ENCODE results near the gene VPS13D.

Gene VPS13D

GRCh38 chr1:12206792-12207424, 22.9 kb upstream of the VPS13D start:
- no peak for TF ChIP-seq MYC (IDR thresholded peaks at IDR 0.05; ENCODE audit: low read depth, low read length)
- TF ChIP-seq POLR2A (IDR thresholded peaks at IDR 0.05; ENCODE audit: extremely low read depth, insufficient read length), result no peak
- TF ChIP-seq MAX (IDR thresholded peaks at IDR 0.05; ENCODE audit: low read depth, low read length), result no peak
- TF ChIP-seq CTCF (IDR thresholded peaks at IDR 0.05; ENCODE audit: low read depth, low read length), result no peak
- no peak for DNase-seq (ENCODE audit: low read depth)
- H3K4me3 ChIP-seq (ENCODE audit: low read depth, low read length), result no peak overlapping the region

- H3K4me3 ChIP-seq (ENCODE audit: low read depth, low read length), result no peak overlapping the region
- DNase-seq (ENCODE audit: low read depth), result no peak
- TF ChIP-seq CTCF (IDR thresholded peaks at IDR 0.05; ENCODE audit: low read depth, low read length) (no peak), POLR2A (IDR thresholded peaks at IDR 0.05; ENCODE audit: extremely low read depth, insufficient read length) (no peak), MYC (IDR thresholded peaks at IDR 0.05; ENCODE audit: low read depth, low read length) (no peak), MAX (IDR thresholded peaks at IDR 0.05; ENCODE audit: low read depth, low read length) (no peak)
Observed at GRCh38 chr1:12208271-12208670, 21.6 kb upstream of the VPS13D start.

- TF ChIP-seq POLR2A (IDR thresholded peaks at IDR 0.05; ENCODE audit: extremely low read depth, insufficient read length), result no peak
- TF ChIP-seq CTCF (IDR thresholded peaks at IDR 0.05; ENCODE audit: low read depth, low read length), result peak; percentile 90
- TF ChIP-seq MAX (IDR thresholded peaks at IDR 0.05; ENCODE audit: low read depth, low read length), result peak; percentile 54
- 0 out of 2 replicates have a peak, but pooled peaks have one; percentile 31 for TF ChIP-seq MYC (IDR thresholded peaks at IDR 0.05; ENCODE audit: low read depth, low read length)
- peak; percentile 82 for DNase-seq (ENCODE audit: low read depth)
- H3K4me3 ChIP-seq (ENCODE audit: low read depth, low read length), result no peak overlapping the region
Observed at GRCh38 chr1:12208764-12209494, 20.9 kb upstream of the VPS13D start.

- DNase-seq (ENCODE audit: low read depth), result no peak
- no peak for TF ChIP-seq MYC (IDR thresholded peaks at IDR 0.05; ENCODE audit: low read depth, low read length)
- TF ChIP-seq POLR2A (IDR thresholded peaks at IDR 0.05; ENCODE audit: extremely low read depth, insufficient read length), result no peak
- TF ChIP-seq MAX (IDR thresholded peaks at IDR 0.05; ENCODE audit: low read depth, low read length), result no peak
- TF ChIP-seq CTCF (IDR thresholded peaks at IDR 0.05; ENCODE audit: low read depth, low read length), result no peak
- no peak overlapping the region for H3K4me3 ChIP-seq (ENCODE audit: low read depth, low read length)
Observed at GRCh38 chr1:12209495-12209832, 20.4 kb upstream of the VPS13D start.

- DNase-seq (ENCODE audit: low read depth), result no peak
- H3K4me3 ChIP-seq (ENCODE audit: low read depth, low read length), result no peak overlapping the region
- TF ChIP-seq MAX (IDR thresholded peaks at IDR 0.05; ENCODE audit: low read depth, low read length) (no peak), MYC (IDR thresholded peaks at IDR 0.05; ENCODE audit: low read depth, low read length) (no peak), CTCF (IDR thresholded peaks at IDR 0.05; ENCODE audit: low read depth, low read length) (no peak), POLR2A (IDR thresholded peaks at IDR 0.05; ENCODE audit: extremely low read depth, insufficient read length) (no peak)
Observed at GRCh38 chr1:12215118-12215961, 14.5 kb upstream of the VPS13D start.
